Measurements from ENCODE around the gene ABTB2.

Gene ABTB2

GRCh38 chr11:34343686-34344085, 14.1 kb downstream of the ABTB2 start:
- no peak for DNase-seq (ENCODE audit: low read depth in 2 of 3, low spot score in 2 of 3)

- no peak for DNase-seq (ENCODE audit: low read depth in 2 of 3, low spot score in 2 of 3)
Measured at GRCh38 chr11:34343153-34343552, 14.7 kb downstream of the ABTB2 start.

- no peak for DNase-seq (ENCODE audit: low read depth in 2 of 3, low spot score in 2 of 3)
Measured at GRCh38 chr11:34341931-34342533, 15.8 kb downstream of the ABTB2 start.

- no peak for DNase-seq (ENCODE audit: low read depth in 2 of 3, low spot score in 2 of 3)
Measured at GRCh38 chr11:34341096-34341495, 16.7 kb downstream of the ABTB2 start.

- DNase-seq (ENCODE audit: low read depth in 2 of 3, low spot score in 2 of 3) = no peak
Measured at GRCh38 chr11:34340653-34341052, 17.2 kb downstream of the ABTB2 start.

GRCh38 chr11:34339149-34340064, 18.4 kb downstream of the ABTB2 start:
- no peak for DNase-seq (ENCODE audit: low read depth in 2 of 3, low spot score in 2 of 3)

- DNase-seq (ENCODE audit: low read depth in 2 of 3, low spot score in 2 of 3) = no peak
Measured at GRCh38 chr11:34337016-34337415, 20.8 kb downstream of the ABTB2 start.

- no peak for DNase-seq (ENCODE audit: low read depth in 2 of 3, low spot score in 2 of 3)
Measured at GRCh38 chr11:34335801-34336200, 22.0 kb downstream of the ABTB2 start.

GRCh38 chr11:34335331-34335730, 22.5 kb downstream of the ABTB2 start:
- no peak for DNase-seq (ENCODE audit: low read depth in 2 of 3, low spot score in 2 of 3)

GRCh38 chr11:34333787-34334186, 24.0 kb downstream of the ABTB2 start:
- DNase-seq (ENCODE audit: low read depth in 2 of 3, low spot score in 2 of 3) = no peak

GRCh38 chr11:34332524-34332923, 25.3 kb downstream of the ABTB2 start:
- DNase-seq (ENCODE audit: low read depth in 2 of 3, low spot score in 2 of 3) = no peak

GRCh38 chr11:34331736-34332135, 26.1 kb downstream of the ABTB2 start:
- no peak for DNase-seq (ENCODE audit: low read depth in 2 of 3, low spot score in 2 of 3)

- DNase-seq (ENCODE audit: low read depth in 2 of 3, low spot score in 2 of 3) = no peak
Measured at GRCh38 chr11:34331329-34331728, 26.5 kb downstream of the ABTB2 start.

GRCh38 chr11:34330653-34331052, 27.2 kb downstream of the ABTB2 start:
- DNase-seq (ENCODE audit: low read depth in 2 of 3, low spot score in 2 of 3) = no peak

- no peak for DNase-seq (ENCODE audit: low read depth in 2 of 3, low spot score in 2 of 3)
Measured at GRCh38 chr11:34329876-34330275, 27.9 kb downstream of the ABTB2 start.

- no peak for DNase-seq (ENCODE audit: low read depth in 2 of 3, low spot score in 2 of 3)
Measured at GRCh38 chr11:34328632-34328910, 29.2 kb downstream of the ABTB2 start.

- DNase-seq (ENCODE audit: low read depth in 2 of 3, low spot score in 2 of 3) = no peak
Measured at GRCh38 chr11:34327804-34328631, 29.8 kb downstream of the ABTB2 start.

GRCh38 chr11:34324466-34324865, 33.3 kb downstream of the ABTB2 start:
- no peak for DNase-seq (ENCODE audit: low read depth in 2 of 3, low spot score in 2 of 3)

GRCh38 chr11:34323601-34324000, 34.2 kb downstream of the ABTB2 start:
- DNase-seq (ENCODE audit: low read depth in 2 of 3, low spot score in 2 of 3) = no peak

GRCh38 chr11:34318111-34319037, 39.4 kb downstream of the ABTB2 start:
- DNase-seq (ENCODE audit: low read depth in 2 of 3, low spot score in 2 of 3) = no peak

GRCh38 chr11:34317666-34318065, 40.1 kb downstream of the ABTB2 start:
- no peak for DNase-seq (ENCODE audit: low read depth in 2 of 3, low spot score in 2 of 3)
